Activated naive CD4-positive, alpha-beta T cell treated with anti-CD3 and anti-CD28 coated beads for 36 hours (primary cell): ENCODE measurements around the gene METAP1D. TPM values are rescaled to one million over a fixed set of nuclear protein-coding genes. Genes with fewer than 3 reads are reported as not detected.

Experiments
- CTCF ChIA-PET: fragments of 350-600 bp; sonication (Branson Sonifier 250); formaldehyde crosslinking; loops from one replicate; lab custom pipeline; 2021; ENCODE audit warnings: antibody characterized with exemption; lab: Charles Lee
- DNase-seq: peaks from one replicate; pipeline ENCODE4 v3.0.0-alpha.2; 2020
- H3K27ac Mint-ChIP-seq: one replicate; pipeline ENCODE4 v1.8.0; 2021; ENCODE audit warnings: mild to moderate bottlenecking, mixed read lengths
- H3K27me3 Mint-ChIP-seq: one replicate; pipeline ENCODE4 v1.8.0; 2021; ENCODE audit warnings: low read depth, mixed read lengths
- H3K36me3 Mint-ChIP-seq: one replicate; pipeline ENCODE4 v1.8.0; 2021; ENCODE audit warnings: low read depth, mixed read lengths
- H3K4me1 Mint-ChIP-seq: one replicate; pipeline ENCODE4 v1.8.0; 2021; ENCODE audit warnings: low read depth, mixed read lengths
- H3K4me3 Mint-ChIP-seq: one replicate; pipeline ENCODE4 v1.8.0; 2021; ENCODE audit warnings: mild to moderate bottlenecking, moderate library complexity, mixed read lengths
- H3K9me3 Mint-ChIP-seq: one replicate; pipeline ENCODE4 v1.8.0; 2021; ENCODE audit warnings: mixed read lengths
- intact Hi-C: fragments of 100-400 bp; cut with micrococcal nuclease; formaldehyde crosslinking; loops from one replicate; pipeline ENCODE4 v1.15.1; 2023
- total RNA-seq, 2 experiments: library from RNA; stranded (reverse); gene quantifications; one replicate each; pipeline ENCODE4 v1.2.3, GENCODE V29; 2021

METAP1D gene
- total RNA-seq, 2 experiments from 2014 or later: 2.5 to 3.4 TPM

- Mint-ChIP-seq H3K9me3 (no peaks in the 10 kb centered on the region), H3K4me1 (no peaks in the 10 kb centered on the region), H3K27ac (no peak overlapping the region), H3K4me3 (no peak overlapping the region), H3K27me3 (no peaks in the 10 kb centered on the region), H3K36me3 (no peaks in the 10 kb centered on the region)
- intact Hi-C loops: no loop called here
- no peak for DNase-seq
- CTCF ChIA-PET: interaction anchor here (0.7 kb wide), 1 partner anchor 462 kb away, joined by 3 read pairs; no protein-coding TSS in a partner anchor
These were observed 39.4 kb downstream of the METAP1D start for GRCh38 chr2:172039011-172039704.

DNA sequence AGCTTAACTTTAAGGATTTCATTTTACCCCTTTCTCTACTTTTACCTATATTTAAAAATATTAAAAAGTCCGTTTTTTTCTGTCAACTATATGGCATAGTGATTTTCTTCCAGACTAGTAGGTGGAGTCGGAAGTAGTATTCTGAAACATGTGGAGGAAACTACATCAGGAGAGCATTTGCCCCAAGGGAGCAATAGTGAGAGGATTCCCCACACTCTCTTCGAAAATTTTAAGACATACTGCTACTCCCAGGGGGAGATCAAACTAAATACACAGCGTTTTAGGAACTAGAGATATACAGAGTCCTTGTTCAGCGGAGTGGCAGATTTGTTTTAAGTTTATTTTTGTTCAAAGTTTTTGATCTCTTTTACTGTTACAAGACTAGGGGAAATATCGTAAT lies 40.6 kb downstream of the METAP1D start:
- CTCF ChIA-PET: no interaction called here
- no peak for DNase-seq
- H3K36me3 Mint-ChIP-seq: no peaks in the 10 kb centered on the region
- H3K27ac Mint-ChIP-seq: no peak overlapping the region
- no peaks in the 10 kb centered on the region for H3K9me3 Mint-ChIP-seq
- intact Hi-C loops: no loop called here
- H3K4me1 Mint-ChIP-seq: no peaks in the 10 kb centered on the region
- no peaks in the 10 kb centered on the region for H3K27me3 Mint-ChIP-seq
- H3K4me3 Mint-ChIP-seq: no peak overlapping the region

DNA sequence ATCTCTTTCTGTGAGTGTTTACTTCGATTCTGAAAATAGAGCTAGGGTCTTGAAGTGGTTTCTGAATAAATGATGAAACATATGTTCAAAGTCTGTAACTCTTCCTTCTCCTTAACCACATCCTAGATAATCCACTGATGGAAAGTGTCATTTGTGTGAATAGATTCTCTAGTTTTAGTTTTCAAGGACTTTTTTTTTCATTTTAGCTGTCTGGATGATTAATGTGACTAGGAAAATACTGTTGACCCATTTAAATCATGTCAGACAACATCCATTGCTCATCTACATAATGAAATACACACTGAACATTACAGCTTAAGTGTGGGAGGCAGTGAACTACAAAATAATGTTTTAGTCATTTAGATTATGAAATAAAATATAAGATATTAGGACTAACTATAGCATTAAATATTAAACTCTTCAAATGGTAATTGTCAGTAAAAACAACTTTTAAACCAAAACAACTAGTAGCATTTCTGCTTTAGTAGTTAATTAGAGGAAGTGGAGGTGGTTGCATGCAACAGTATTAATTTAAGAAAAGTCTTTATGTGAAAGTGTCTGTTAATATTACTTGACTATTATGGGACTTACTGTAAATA lies 46.4 kb downstream of the METAP1D start:
- intact Hi-C loops: no loop called here

GRCh38 chr2:172046866-172047565 lies 47.3 kb downstream of the METAP1D start:
- DNase-seq: no peak
- no peaks in the 10 kb centered on the region for H3K27me3 Mint-ChIP-seq
- H3K4me3 Mint-ChIP-seq: no peak overlapping the region
- CTCF ChIA-PET: interaction anchor here (0.6 to 0.8 kb wide), 2 partner anchors 9 to 107 kb away, joined by 3 to 4 read pairs; no protein-coding TSS in a partner anchor
- H3K36me3 Mint-ChIP-seq: no peaks in the 10 kb centered on the region
- intact Hi-C loops: no loop called here
- no peak overlapping the region for H3K27ac Mint-ChIP-seq
- no peaks in the 10 kb centered on the region for H3K9me3 Mint-ChIP-seq
- H3K4me1 Mint-ChIP-seq: peaks cover 3% of the 10 kb centered on the region

More for the DNA sequence above, 46.4 kb downstream of the METAP1D start:
- Mint-ChIP-seq H3K36me3 (no peaks in the 10 kb centered on the region), H3K27ac (no peak overlapping the region), H3K9me3 (no peaks in the 10 kb centered on the region), H3K4me3 (no peak overlapping the region), H3K4me1 (peaks cover 3% of the 10 kb centered on the region), H3K27me3 (no peaks in the 10 kb centered on the region)
- no peak for DNase-seq
- CTCF ChIA-PET: interaction anchor here (1.2 kb wide), 1 partner anchor 67 kb away, joined by 5 read pairs; no protein-coding TSS in a partner anchor

DNA sequence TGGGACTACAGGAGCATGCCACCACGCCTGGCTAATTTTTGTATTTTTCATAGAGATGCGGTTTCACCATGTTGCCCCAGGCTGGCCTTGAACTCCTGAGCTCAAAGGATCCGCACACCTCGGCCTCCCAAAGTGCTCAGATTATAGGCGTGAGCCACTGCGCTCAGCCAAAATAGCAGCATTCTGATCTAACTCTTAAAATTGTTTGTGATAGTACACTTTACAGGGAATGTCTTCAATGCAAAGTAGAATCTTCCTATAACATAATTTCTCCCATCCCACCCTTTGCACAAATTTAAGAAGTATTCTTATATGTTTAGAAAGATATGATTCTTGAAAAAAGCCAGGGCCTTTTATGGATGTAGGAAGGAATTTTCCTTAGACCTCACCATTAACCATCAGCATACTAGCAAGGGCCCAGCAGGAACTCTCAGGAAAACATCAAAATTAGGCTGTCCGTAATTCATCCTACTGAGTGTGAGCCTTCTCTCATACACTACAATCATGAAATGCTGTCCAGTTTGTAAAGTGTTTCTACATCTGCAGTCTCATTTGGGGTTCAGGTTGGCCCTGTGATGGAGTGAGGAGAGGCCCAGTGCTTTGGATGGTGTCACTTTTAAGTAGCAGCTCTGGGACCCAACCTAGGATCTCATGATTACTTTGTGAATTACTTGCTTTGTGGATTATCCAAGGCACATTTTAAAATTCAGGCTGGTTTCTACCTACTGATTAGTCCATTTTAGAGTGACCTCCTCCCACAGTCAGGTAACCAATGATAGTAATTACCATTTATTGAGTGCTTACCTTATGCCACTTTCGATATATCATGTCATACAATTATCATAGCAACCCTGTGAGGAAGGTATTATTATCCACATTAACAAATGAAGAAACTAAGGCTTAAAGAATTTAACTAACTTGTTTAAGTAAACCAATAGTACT lies 48.1 kb downstream of the METAP1D start:
- CTCF ChIA-PET: no interaction called here

GRCh38 chr2:172048508-172049503 lies 49.1 kb downstream of the METAP1D start:
- H3K27me3 Mint-ChIP-seq: no peaks in the 10 kb centered on the region
- no peak overlapping the region for H3K4me3 Mint-ChIP-seq
- no peak overlapping the region for H3K27ac Mint-ChIP-seq
- H3K36me3 Mint-ChIP-seq: no peaks in the 10 kb centered on the region
- H3K4me1 Mint-ChIP-seq: peaks cover 3% of the 10 kb centered on the region
- CTCF ChIA-PET: interaction anchor here (0.6 kb wide), 1 partner anchor 35 kb away, joined by 5 read pairs; no protein-coding TSS in a partner anchor
- intact Hi-C loops: no loop called here
- no peaks in the 10 kb centered on the region for H3K9me3 Mint-ChIP-seq
- DNase-seq: no peak

More for the DNA sequence above, 48.1 kb downstream of the METAP1D start:
- no peaks in the 10 kb centered on the region for H3K27me3 Mint-ChIP-seq
- peaks cover 3% of the 10 kb centered on the region for H3K4me1 Mint-ChIP-seq
- H3K4me3 Mint-ChIP-seq: no peak overlapping the region
- H3K9me3 Mint-ChIP-seq: no peaks in the 10 kb centered on the region
- DNase-seq: no peak
- intact Hi-C loops: no loop called here
- no peak overlapping the region for H3K27ac Mint-ChIP-seq
- no peaks in the 10 kb centered on the region for H3K36me3 Mint-ChIP-seq

DNA sequence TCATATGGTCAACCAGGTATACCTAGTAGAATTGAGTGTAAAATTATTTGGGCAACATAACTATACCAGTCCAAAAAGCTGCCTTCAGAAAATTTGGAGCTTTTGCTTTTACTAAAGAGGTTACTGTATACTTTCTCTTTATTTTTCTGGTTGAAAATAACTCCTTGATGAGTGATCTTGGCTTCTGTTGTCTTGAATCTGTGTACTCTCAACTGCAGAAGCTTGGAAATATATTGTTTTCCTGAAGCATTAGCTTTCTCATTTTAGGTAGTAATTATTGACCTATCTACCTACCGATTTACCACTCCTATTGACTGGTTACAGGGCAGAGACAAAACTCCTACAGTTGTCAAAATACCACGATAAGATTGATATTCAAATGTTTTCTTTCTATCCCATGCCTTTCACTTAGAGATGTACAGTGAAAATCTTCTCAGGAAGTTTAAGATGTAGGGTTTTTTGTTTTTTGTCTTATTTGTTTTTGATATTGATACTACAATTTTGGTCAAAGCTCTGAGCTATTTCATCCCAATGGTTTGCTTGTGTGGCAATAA lies 49.9 kb downstream of the METAP1D start:
- no peak overlapping the region for H3K27ac Mint-ChIP-seq
- no peaks in the 10 kb centered on the region for H3K9me3 Mint-ChIP-seq
- H3K4me1 Mint-ChIP-seq: peaks cover 3% of the 10 kb centered on the region
- no peak overlapping the region for H3K4me3 Mint-ChIP-seq
- intact Hi-C loops: no loop called here
- no peaks in the 10 kb centered on the region for H3K36me3 Mint-ChIP-seq
- no peak for DNase-seq
- no peaks in the 10 kb centered on the region for H3K27me3 Mint-ChIP-seq
- CTCF ChIA-PET: interaction anchor here (0.6 kb wide), 1 partner anchor 36 kb away, joined by 5 read pairs; no protein-coding TSS in a partner anchor

DNA sequence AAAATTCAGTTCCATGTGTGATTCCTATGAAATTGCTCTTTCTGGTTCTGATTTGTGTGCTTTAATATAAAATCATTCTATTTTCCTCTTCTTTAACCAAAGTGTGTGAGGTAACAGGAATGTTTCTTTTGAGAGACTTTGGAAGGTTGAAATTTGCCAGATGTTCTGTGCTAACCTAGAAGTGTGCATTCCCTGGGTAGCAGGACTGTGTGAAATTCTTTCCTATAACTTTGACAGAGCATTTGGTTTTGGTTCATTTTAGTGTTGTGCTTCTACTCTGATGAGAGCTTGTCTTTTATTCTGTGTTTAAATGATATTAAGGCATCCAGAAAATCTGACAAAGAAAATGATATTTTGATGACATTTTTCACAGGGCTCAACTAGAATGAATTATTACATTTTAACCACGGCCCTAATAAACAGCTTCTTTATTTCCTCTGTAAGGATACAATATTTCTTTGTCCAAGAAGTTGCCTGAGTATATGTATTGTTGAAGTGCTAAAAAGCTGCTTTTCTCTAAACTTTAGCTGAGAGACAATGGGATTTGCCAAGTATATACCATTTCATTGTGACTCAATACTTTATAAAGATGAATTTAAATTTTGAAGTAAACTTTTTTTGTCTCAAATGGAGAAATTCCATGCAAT lies 50.8 kb downstream of the METAP1D start:
- no peaks in the 10 kb centered on the region for H3K9me3 Mint-ChIP-seq

GRCh38 chr2:172052000-172052983 lies 52.5 kb downstream of the METAP1D start:
- intact Hi-C loops: no loop called here
- Mint-ChIP-seq H3K27me3 (no peaks in the 10 kb centered on the region), H3K9me3 (no peaks in the 10 kb centered on the region), H3K4me1 (no peaks in the 10 kb centered on the region), H3K27ac (no peak overlapping the region), H3K36me3 (no peaks in the 10 kb centered on the region), H3K4me3 (no peak overlapping the region)
- CTCF ChIA-PET: no interaction called here
- no peak for DNase-seq

More for the DNA sequence above, 50.8 kb downstream of the METAP1D start:
- no peak for DNase-seq
- intact Hi-C loops: no loop called here
- H3K36me3 Mint-ChIP-seq: no peaks in the 10 kb centered on the region
- no peak overlapping the region for H3K4me3 Mint-ChIP-seq
- H3K27ac Mint-ChIP-seq: no peak overlapping the region
- CTCF ChIA-PET: no interaction called here
- peaks cover 3% of the 10 kb centered on the region for H3K4me1 Mint-ChIP-seq
- no peaks in the 10 kb centered on the region for H3K27me3 Mint-ChIP-seq

- H3K4me1 Mint-ChIP-seq: no peaks in the 10 kb centered on the region
- H3K9me3 Mint-ChIP-seq: no peaks in the 10 kb centered on the region
- no peak overlapping the region for H3K27ac Mint-ChIP-seq
- CTCF ChIA-PET: no interaction called here
- no peak for DNase-seq
- intact Hi-C loops: no loop called here
- no peak overlapping the region for H3K4me3 Mint-ChIP-seq
- H3K27me3 Mint-ChIP-seq: no peaks in the 10 kb centered on the region
- H3K36me3 Mint-ChIP-seq: no peaks in the 10 kb centered on the region
These were observed 53.7 kb downstream of the METAP1D start for GRCh38 chr2:172053486-172053885.
